ENCODE data around the gene CA5B. TPM values are rescaled to one million over a fixed set of nuclear protein-coding genes. Genes with fewer than 3 reads are reported as not detected.
"Not testable (repeated sequence)": the region's sequence is repeated elsewhere in the genome, so short reads cannot be mapped to it uniquely, and the experiment has no call there.

CA5B gene
- total RNA-seq, 6 experiments from 2014 or later, result 5.1 to 9.1 (median 7.1) TPM

GRCh38 chrX:15724911-15725310, 13.2 kb upstream of the CA5B start:
- no peak for DNase-seq
- H3K4me1 Mint-ChIP-seq (ENCODE audit: low read depth), result peaks cover 11% of the 10 kb centered on the region; the same call in 1 of the 2 replicates
- H3K4me3 Mint-ChIP-seq, result no peak overlapping the region
- H3K27me3 Mint-ChIP-seq (ENCODE audit: insufficient read depth), result no peaks in the 10 kb centered on the region
- H3K36me3 Mint-ChIP-seq (ENCODE audit: low read depth), result no peaks in the 10 kb centered on the region
- TF ChIP-seq CTCF (IDR thresholded peaks at IDR 0.05), result no peak
- no peaks in the 10 kb centered on the region for H3K9me3 Mint-ChIP-seq
- H3K27ac Mint-ChIP-seq, result no peak overlapping the region

GRCh38 chrX:15731368-15731767, 6.7 kb upstream of the CA5B start:
- H3K36me3 Mint-ChIP-seq (ENCODE audit: low read depth); H3K27ac Mint-ChIP-seq; H3K9me3 Mint-ChIP-seq; H3K27me3 Mint-ChIP-seq (ENCODE audit: insufficient read depth); H3K4me3 Mint-ChIP-seq; H3K4me1 Mint-ChIP-seq (ENCODE audit: low read depth); DNase-seq: not testable (repeated sequence)

GRCh38 chrX:15737190-15737958, 696 bp upstream of the CA5B start:
- H3K36me3 Mint-ChIP-seq (ENCODE audit: low read depth), result no peaks in the 10 kb centered on the region
- no peaks in the 10 kb centered on the region for H3K9me3 Mint-ChIP-seq
- H3K4me1 Mint-ChIP-seq (ENCODE audit: low read depth), result peaks cover 27% of the 10 kb centered on the region
- H3K4me3 Mint-ChIP-seq, result peak overlapping the region; percentile 80
- no peak for TF ChIP-seq CTCF (IDR thresholded peaks at IDR 0.05)
- DNase-seq, result no peak
- H3K27me3 Mint-ChIP-seq (ENCODE audit: insufficient read depth), result no peaks in the 10 kb centered on the region; the same call in 1 of the 2 replicates
- peak overlapping the region; percentile 67 for H3K27ac Mint-ChIP-seq

GRCh38 chrX:15739886-15740285, 1.8 kb downstream of the CA5B start:
- no peak for TF ChIP-seq CTCF (IDR thresholded peaks at IDR 0.05)
- H3K27ac Mint-ChIP-seq, result no peak overlapping the region
- no peaks in the 10 kb centered on the region for H3K9me3 Mint-ChIP-seq
- no peaks in the 10 kb centered on the region; the same call in 1 of the 2 replicates for H3K27me3 Mint-ChIP-seq (ENCODE audit: insufficient read depth)
- H3K4me3 Mint-ChIP-seq, result no peak overlapping the region
- no peaks in the 10 kb centered on the region for H3K36me3 Mint-ChIP-seq (ENCODE audit: low read depth)
- H3K4me1 Mint-ChIP-seq (ENCODE audit: low read depth), result peaks cover 27% of the 10 kb centered on the region
- no peak for DNase-seq

- H3K36me3 Mint-ChIP-seq (ENCODE audit: low read depth), result no peaks in the 10 kb centered on the region
- no peaks in the 10 kb centered on the region for H3K9me3 Mint-ChIP-seq
- no peak for TF ChIP-seq CTCF (IDR thresholded peaks at IDR 0.05)
- no peak overlapping the region for H3K27ac Mint-ChIP-seq
- peaks cover 16% of the 10 kb centered on the region for H3K4me1 Mint-ChIP-seq (ENCODE audit: low read depth)
- no peak for DNase-seq
- H3K4me3 Mint-ChIP-seq, result no peak overlapping the region
- H3K27me3 Mint-ChIP-seq (ENCODE audit: insufficient read depth), result no peaks in the 10 kb centered on the region; the same call in 1 of the 2 replicates
Observed at GRCh38 chrX:15744181-15744867, 6.3 kb downstream of the CA5B start.

- no peaks in the 10 kb centered on the region; the same call in 1 of the 2 replicates for H3K27me3 Mint-ChIP-seq (ENCODE audit: insufficient read depth)
- no peak overlapping the region; the same call in 1 of the 2 replicates for H3K4me3 Mint-ChIP-seq
- DNase-seq, result no peak
Observed at GRCh38 chrX:15745179-15745578, 7.1 kb downstream of the CA5B start.

GRCh38 chrX:15746651-15747050, 8.6 kb downstream of the CA5B start:
- not testable (repeated sequence) for DNase-seq; H3K9me3 Mint-ChIP-seq; H3K27me3 Mint-ChIP-seq (ENCODE audit: insufficient read depth); H3K4me3 Mint-ChIP-seq; H3K27ac Mint-ChIP-seq; H3K36me3 Mint-ChIP-seq (ENCODE audit: low read depth)
- peaks cover 30% of the 10 kb centered on the region for H3K4me1 Mint-ChIP-seq (ENCODE audit: low read depth)

More at GRCh38 chrX:15745179-15745578, 7.1 kb downstream of the CA5B start:
- H3K4me1 Mint-ChIP-seq (ENCODE audit: low read depth), result peaks cover 16% of the 10 kb centered on the region
- H3K36me3 Mint-ChIP-seq (ENCODE audit: low read depth), result no peaks in the 10 kb centered on the region
- TF ChIP-seq CTCF (IDR thresholded peaks at IDR 0.05), result no peak
- H3K9me3 Mint-ChIP-seq, result no peaks in the 10 kb centered on the region
- no peak overlapping the region for H3K27ac Mint-ChIP-seq

All from HFFc6 (cell line).